ENCODE data around the gene TMEM98.

- TF ChIP-seq POLR2A (IDR thresholded peaks at IDR 0.05) (no peak), EP300 (IDR thresholded peaks at IDR 0.05) (no peak)
Measured at GRCh38 chr17:32941419-32942032, 13.6 kb downstream of the TMEM98 start.
